SKM-1 treated with dmso at 0.1 percent for 144 hours (cell line): ENCODE measurements around the gene SFTA2.
"Not testable (repeated sequence)": the region's sequence is repeated elsewhere in the genome, so short reads cannot be mapped to it uniquely, and the experiment has no call there.

Experiments
- DNase-seq: peaks from one replicate; lab custom pipeline; 2025; ENCODE audit not compliant: unreplicated experiment; lab: John Stamatoyannopoulos, UW

Gene SFTA2

DNA sequence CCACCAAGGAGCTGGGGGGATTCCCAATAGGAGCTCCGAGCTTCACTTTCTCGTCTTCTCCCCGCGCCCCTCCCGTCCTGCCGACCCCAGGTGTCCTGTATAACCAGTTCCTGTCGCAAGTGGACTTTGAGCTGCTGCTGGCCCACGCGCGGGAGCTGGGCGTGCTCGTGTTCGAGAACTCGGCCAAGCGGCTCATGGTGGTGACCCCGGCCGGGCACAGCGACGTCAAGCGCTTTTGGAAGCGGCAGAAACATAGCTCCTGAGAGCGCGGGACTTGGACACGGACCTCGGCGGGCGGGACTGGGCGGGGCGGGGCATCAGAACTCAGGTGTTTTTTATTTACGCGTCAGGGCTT lies 18.3 kb downstream of the SFTA2 start:
- no peak for DNase-seq

DNA sequence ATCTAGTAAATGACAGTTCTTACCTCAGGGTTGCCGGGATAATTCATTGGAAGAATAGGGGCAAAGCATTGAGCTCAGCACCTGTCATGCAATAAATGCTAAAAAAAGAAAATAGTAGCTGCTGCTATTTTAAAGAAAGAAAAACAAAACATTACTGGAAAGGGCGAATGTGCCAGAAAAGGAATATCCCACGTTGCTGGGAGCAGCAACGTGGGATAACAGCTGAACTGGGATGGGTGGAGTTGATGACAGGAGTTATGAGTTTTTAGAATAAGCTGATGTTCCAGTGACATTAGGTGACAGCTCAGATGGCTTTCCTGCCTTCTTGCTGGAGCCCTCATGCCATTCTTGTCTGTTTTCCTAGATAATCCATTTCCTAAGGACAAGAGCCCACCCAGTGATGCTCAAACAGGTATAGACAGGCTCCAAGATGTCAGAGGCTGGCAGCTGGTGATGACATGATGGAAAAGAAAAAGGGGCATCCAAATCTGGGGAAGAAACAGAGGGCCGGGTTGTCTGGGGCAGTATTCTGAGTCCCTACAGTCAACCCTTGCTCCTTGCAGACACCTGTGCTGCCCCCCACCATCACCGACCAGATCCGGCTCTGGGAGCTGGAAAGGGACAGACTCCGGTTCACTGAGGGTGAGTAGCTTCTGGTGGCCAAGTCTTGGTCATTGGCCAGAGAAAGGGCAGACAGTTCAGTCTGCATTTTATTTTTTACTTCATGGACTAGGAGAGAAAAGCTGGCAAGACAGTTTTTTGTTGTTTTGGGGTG lies 19.0 kb downstream of the SFTA2 start:
- DNase-seq = no peak

DNA sequence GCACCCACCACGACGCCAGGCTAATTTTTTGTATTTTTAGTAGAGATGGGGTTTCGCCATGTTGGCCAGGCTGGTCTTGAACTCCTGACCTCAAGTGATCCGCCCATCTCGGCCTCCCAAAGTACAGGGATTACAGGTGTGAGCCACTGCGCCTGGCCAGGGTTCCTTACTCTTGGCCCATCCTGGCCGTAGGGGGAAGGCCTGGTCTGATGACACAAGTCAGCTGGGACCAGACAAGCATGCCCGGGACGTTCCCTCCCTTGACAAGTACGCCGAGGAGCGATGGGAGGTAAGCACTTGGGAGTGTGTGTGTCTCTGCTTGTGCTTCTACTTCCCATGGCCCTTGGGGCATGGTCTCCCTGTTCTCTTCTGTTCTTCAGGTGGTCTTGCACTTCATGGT lies 21.5 kb downstream of the SFTA2 start:
- not testable (repeated sequence) for DNase-seq

DNA sequence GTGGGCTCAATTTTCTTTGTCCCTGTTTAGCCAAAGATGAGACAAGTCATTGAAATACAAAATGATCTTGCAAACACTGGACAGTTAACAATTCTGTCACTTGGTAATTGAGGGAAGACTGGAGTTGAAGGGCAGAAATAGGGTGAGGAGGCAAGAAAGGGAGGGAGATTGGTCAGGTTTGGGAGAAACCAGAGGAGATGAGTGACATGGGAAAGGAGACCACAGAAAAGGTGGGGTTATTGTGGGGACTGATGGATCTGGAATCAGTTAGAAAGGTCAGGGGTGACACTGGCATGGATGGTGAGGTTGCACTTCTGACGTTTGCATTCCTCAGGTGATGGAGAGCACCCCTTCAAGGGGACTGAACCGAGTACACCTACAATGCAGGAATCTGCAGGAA lies 23.3 kb downstream of the SFTA2 start:
- DNase-seq = no peak

DNA sequence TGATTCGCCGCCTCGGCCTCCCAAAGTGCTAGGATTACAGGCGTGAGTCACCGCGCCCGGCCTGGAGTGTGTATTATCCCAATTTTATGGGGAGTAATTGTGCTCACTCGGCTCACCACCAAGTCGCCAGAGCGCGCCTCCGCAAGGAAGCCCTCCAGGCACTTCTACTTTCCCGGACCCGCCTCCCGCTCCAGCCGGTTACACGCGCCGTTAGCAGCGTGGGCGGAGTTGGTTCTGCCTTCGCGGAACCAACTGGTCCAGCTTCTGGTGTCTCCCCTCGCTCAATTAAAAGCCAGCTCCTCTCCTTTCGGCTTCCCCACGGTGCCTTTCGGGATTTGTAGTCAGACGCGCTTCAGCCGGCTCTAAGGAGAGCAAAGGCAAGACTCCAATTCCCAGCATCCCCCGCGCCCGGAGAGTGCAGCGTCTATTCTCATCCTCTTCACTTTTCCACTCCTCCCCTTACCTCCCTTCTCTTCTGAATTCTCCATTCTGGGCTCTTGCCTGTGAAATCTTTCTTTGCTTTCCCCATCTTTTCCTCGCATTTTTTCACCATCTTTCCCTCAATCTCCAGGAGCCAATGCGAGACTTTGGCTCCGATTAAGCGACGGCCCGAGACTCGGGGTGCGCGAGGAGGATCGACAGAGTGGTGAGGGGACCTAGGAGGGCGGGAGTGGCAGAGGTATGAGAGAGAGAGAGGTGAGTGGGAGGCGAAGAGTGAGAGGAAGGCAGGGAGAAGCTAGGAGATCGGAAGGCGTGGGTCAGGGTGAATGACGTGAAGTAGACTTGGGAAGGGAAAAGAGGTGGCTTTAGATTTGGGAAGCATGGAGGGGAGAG lies 24.0 kb downstream of the SFTA2 start, which contains the start of gene GTF2H4:
GTF2H4 (plus strand) TSS at position 450 of the 834 bp plus-strand sequence.
- DNase-seq = peak; percentile 99

DNA sequence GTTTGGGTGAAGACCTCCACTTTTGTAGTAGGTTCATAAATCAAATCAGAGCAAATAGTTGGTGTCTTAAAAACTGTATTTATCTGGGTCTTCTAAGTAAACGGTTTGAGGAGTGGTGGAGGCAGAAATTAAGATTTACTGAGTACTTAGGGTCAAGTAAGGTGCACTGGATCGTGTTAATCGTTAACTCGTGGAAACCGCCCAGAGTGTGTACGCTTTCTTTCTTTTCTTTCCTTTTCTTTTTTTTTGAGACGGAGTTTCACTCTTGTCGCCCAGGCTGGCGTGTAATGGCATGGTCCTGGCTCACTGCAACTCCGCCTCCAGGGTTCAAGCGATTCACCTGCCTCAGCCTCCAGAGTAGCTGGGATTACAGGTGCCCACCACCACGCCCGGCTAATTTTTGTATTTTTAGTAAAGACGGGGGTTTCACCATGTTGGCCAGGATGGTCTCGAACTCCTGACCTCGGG lies 24.6 kb downstream of the SFTA2 start:
- DNase-seq = not testable (repeated sequence)

DNA sequence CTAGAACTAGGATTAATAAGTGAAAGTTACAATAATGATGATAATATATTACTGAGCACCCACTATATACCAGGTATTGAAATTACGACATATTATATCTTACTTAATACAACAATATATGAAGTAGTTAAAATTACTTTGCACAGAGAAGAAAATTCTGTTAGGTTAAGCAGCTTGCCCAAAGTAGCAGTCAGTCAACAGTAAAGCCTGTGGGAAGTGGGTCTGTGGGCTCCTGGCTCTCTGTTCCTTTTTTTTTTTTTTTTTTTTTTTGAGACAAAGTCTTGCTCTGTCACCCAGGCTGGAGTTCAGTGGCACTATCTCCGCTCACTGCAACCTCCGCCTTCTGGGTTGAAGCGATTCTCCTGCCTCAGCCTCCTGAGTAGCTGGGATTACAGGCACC lies 28.7 kb downstream of the SFTA2 start:
- no peak for DNase-seq

DNA sequence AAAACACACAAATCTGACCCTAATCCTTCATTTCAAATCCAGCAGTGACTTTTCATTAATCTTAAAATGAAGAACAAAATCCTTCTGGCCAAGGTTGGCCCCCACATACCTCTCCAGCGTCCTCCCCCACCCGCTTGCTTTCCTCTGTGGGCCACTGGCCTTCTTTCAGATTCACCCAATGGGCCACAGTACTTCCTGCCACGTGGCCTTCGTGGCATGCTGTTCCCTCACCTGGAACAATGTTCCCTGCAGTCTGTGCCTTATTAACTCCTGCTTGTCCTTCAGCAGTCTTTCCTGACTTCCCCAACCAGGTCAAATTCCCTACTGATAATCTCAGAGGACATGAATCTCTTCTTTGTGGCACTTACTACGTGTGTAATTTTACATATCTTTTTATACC lies 29.3 kb downstream of the SFTA2 start:
- DNase-seq = no peak

DNA sequence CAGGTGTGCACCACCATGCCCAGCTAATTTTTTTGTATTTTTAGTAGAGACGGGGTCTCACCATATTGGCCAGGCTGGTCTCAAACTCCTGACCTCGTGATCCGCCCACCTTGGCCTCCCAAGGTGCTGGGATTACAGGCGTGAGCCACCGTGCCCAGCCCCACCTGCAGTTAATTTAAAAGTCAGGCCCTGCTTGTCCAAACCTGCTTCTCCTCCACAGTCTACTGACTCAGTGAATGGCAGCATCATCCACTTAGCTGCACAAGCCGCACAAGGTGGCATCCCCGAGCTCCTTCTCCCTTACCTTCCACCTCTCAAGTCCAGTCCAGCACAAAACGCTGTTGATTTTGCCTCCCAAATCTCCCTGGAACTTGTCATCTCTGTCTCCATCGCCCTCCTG lies 29.8 kb downstream of the SFTA2 start:
- not testable (repeated sequence) for DNase-seq

DNA sequence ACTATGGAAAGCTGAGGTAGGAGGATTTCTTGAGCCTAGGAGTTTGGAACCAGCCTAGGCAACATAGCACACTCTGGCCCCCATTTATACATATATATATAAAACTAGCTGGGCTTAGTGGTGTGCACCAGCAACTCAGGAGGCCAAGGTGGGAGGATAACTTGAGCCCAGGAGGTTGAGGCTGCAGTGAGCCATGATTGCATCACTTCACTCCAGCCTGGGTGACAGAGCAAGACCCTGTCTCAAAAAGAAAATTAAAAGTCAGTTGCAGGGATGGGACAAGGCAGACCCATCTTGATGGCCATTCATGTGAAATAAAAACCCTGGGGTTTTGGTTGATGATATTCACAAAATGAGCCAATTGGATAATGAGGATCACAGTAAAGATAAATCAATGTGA lies 30.5 kb downstream of the SFTA2 start:
- no peak for DNase-seq

DNA sequence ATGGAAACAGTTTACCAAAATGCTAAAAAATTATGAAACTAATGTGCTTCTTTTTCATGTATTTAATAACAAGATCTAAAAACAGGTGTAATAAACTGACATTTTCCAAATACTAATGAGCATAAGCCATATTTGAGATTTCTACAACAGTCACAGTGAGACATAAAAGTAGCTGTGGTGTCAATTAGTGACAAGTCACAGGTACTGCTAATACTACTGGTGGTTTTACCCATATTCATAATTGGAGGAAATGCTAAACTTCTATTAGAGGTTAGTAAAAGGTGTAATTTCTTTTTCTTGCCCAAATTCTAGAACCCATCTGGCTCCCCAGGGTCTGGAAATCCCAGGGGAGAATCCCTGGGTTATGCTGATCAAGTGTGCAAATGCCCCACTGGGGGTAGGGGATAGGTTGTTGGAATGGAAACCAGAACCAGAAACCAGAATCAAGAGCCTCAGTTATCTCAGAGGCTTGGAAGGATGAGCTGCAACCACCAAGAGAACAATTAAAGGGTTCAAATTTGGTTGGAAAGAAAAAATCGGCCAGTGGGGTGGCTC lies 31.0 kb downstream of the SFTA2 start:
- DNase-seq = no peak

DNA sequence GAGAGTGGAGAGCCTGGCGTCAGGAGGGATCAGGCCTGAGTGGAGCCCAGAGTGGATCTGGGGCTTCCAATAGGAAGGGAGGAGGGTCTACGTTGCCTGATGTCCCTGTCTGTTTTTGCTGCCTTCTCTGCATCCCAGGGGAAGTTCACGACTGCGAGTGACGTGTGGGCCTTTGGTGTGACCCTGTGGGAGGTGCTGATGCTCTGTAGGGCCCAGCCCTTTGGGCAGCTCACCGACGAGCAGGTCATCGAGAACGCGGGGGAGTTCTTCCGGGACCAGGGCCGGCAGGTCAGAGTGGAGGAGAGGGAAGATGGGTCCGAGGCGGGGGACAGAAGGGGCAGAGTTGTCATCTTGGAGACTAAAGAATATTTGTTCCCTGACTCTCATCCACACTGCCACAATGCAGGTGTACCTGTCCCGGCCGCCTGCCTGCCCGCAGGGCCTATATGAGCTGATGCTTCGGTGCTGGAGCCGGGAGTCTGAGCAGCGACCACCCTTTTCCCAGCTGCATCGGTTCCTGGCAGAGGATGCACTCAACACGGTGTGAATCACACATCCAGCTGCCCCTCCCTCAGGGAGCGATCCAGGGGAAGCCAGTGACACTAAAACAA lies 33.1 kb downstream of the SFTA2 start:
- no peak for DNase-seq

DNA sequence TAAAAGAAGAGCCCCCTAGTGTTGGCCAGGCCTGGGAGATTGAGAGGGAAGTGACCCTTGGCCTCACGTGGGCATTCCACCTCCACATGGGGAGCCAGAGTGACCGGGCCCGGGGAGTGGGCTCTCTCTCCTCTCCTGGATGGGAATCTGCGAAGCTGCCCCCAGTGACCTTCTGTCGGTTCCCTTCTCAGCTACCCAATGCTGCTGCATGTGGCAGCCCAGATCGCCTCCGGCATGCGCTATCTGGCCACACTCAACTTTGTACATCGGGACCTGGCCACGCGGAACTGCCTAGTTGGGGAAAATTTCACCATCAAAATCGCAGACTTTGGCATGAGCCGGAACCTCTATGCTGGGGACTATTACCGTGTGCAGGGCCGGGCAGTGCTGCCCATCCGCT lies 34.1 kb downstream of the SFTA2 start:
- no peak for DNase-seq

DNA sequence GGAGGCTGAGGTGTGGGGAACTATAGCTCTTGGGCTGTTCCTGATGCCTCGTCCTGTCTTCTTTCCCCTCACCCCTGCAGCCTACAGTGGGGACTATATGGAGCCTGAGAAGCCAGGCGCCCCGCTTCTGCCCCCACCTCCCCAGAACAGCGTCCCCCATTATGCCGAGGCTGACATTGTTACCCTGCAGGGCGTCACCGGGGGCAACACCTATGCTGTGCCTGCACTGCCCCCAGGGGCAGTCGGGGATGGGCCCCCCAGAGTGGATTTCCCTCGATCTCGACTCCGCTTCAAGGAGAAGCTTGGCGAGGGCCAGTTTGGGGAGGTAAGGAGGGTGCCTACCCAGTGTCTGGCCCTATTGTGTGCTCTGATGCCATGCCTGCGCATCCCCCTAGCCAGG lies 35.4 kb downstream of the SFTA2 start:
- DNase-seq = no peak

DNA sequence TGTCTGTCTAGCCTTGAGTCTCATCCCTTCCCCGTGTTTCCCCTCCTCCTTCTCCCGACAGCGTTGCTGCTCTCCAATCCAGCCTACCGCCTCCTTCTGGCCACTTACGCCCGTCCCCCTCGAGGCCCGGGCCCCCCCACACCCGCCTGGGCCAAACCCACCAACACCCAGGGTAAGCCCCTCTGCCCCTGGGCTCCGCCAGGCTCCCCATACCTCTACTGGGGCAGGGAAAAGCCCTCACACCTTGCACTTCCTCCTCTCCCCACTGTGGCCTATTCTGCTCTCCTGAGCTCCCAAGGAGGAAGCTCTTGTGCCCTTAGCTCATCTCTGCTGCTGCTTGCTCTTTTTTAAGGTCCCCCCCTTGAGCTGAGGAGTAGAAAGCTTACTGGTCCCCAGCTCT lies 36.6 kb downstream of the SFTA2 start:
- no peak for DNase-seq

DNA sequence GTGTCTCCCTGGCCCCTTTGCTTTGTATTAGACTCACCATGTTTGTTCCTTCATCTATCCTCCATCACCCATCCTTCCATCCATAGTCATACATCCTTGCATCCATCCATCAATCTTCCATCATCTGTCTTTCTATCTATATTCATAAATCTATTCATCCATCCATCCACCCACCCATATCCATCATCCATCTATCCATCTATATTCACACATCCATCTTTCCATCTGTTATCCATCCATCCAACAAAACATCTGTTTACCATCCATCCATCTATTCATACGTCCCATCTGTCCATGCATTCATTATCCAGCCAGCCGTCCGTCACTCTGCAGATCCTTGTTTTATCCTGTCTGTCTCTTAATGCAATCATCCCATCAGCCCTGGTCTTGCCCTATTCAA lies 37.0 kb downstream of the SFTA2 start:
- no peak for DNase-seq

DNA sequence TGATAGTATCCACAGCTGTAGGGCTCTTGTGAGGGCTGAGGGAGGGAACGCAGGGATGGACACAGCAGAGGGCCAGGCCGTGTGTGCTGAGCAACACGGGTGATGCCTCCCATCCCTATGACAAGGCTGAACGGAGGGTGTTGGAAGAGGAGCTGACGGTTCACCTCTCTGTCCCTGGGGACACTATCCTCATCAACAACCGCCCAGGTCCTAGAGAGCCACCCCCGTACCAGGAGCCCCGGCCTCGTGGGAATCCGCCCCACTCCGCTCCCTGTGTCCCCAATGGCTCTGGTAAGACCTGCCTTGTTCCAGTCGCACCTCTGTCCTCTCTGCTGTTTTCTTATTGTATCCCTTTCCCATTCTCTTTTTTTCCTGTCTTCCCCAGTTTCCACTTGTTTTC lies 37.6 kb downstream of the SFTA2 start:
- DNase-seq = no peak

DNA sequence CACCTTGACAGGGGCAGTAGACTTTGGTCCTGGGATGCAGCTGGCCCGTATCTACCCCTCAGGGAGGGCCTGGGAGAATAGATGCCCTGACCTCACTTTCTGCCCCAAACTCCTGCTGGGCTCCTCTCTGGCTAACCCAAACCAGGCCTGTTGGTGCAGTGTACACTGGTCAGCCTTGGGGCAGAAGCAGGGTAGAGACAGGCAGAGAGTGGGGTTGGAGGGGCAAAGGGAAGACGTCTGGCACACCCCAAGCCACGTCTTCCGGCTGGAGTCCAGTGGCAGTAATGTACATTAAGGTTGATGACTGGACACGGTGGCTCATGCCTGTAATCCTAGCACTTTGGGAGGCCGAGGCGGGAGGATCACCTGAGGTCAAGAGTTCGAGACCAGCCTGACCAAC lies 38.3 kb downstream of the SFTA2 start:
- no peak for DNase-seq

DNA sequence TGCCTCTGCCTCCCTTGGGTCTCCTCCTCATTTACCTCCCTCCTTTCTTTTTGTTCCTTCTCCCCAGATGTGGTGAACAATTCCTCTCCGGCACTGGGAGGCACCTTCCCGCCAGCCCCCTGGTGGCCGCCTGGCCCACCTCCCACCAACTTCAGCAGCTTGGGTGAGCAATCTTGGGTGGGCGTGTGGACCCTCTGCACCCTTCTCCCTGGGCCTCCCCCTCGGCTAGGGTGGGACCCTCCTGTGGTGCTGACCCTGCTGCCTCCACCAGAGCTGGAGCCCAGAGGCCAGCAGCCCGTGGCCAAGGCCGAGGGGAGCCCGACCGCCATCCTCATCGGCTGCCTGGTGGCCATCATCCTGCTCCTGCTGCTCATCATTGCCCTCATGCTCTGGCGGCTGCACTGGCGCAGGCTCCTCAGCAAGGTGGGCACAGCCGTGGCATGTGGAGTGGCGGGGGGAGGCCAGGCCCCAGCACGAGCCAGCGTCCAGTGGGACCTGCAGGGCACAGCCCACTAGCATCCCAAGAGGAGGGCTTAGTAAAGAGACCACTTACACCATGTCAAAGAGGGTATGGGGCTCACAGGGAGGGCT lies 38.9 kb downstream of the SFTA2 start:
- DNase-seq = no peak

DNA sequence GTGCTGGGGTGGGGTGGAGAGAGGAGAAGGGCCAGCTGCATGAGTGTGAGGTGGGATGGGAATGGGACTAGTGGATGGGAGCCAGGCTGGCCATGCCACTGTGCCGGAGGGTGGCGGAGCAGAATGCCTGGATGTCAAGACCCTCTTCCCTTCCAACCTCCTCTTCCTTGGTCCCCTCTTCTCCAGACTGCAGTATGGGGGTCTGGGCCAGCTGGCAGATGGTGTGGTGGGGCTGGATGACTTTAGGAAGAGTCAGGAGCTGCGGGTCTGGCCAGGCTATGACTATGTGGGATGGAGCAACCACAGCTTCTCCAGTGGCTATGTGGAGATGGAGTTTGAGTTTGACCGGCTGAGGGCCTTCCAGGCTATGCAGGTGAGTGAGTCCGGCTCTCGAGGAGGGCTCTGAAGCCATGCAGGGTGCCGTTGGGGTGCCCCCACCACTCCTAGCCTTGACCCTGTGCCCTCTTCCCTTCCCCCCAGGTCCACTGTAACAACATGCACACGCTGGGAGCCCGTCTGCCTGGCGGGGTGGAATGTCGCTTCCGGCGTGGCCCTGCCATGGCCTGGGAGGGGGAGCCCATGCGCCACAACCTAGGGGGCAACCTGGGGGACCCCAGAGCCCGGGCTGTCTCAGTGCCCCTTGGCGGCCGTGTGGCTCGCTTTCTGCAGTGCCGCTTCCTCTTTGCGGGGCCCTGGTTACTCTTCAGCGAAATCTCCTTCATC lies 40.0 kb downstream of the SFTA2 start:
- no peak for DNase-seq

DNA sequence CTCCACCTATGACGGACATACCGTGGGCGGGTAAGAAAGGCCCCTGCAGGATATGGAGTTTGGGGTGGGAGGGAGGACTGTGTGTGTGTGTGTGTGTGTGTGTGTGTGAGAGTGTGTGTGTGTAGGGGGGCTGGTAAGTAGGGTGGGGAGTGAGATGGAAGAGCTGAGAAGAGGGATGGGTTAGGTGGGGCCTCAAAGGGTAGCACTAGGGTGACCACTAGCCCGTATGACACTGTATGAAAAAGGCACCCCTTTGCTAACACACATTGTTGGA lies 40.6 kb downstream of the SFTA2 start:
- no peak for DNase-seq
